Endothelial cell of umbilical vein (primary cell): ENCODE measurements around the gene DLG3. TPM values are rescaled to one million over a fixed set of nuclear protein-coding genes. Genes with fewer than 3 reads are reported as not detected.

Source experiments
- BruUV-seq: library from RNA; stranded (reverse); fragments of 400-500 nt; replicated peaks from 2 replicates; lab custom pipeline; 2021; lab: Mats Ljungman, UMichigan
- CTCF ChIA-PET: fragments of 300-600, 350-600 bp; sonication (Branson Sonifier 250); formaldehyde crosslinking; loops from one replicate; lab custom pipeline; 2021; ENCODE audit warnings: antibody characterized with exemption, inconsistent platforms; lab: Charles Lee
- POLR2A ChIA-PET: fragments of 300-600, 350-600 bp; sonication (Branson Sonifier 250); formaldehyde crosslinking; loops from one replicate; lab custom pipeline; 2021; ENCODE audit warnings: antibody characterized with exemption, inconsistent platforms; lab: Charles Lee
- DNase-seq: peaks from one replicate; pipeline ENCODE4 v3.0.0-alpha.2; 2011; ENCODE audit warnings: low read depth, low spot score
- FAIRE-seq: peaks from 2 replicates; lab custom pipeline; 2011; peaks lifted over from hg19 to GRCh38; lab: Jason Lieb, UNC
- H2AFZ ChIP-seq: 2 replicates; pipeline ENCODE4 v1.6.0; 2012; ENCODE audit warnings: low read depth, low read length, control low read depth, inconsistent platforms
- H3K27ac ChIP-seq: 2 replicates; pipeline ENCODE4 v1.5.1; 2011; ENCODE audit warnings: low read depth, mild to moderate bottlenecking, control low read depth, low read length, moderate library complexity; ENCODE audit not compliant: insufficient read depth
- H3K27me3 ChIP-seq, 2 experiments: 2 replicates each; pipeline versions ENCODE4 v1.6.0 to v1.6.1; 2011; ENCODE audit warnings: low read length in 2 of 2, mixed read lengths in 1 of 2; ENCODE audit not compliant: control insufficient read depth in 2 of 2, insufficient read depth in 2 of 2
- H3K36me3 ChIP-seq, 2 experiments: 2 replicates in 1 of 2; 3 replicates in 1 of 2; pipeline ENCODE4 v1.5.1; 2011; ENCODE audit warnings: low read length in 2 of 2, mild to moderate bottlenecking in 1 of 2, moderate library complexity in 1 of 2; ENCODE audit not compliant: control insufficient read depth in 2 of 2, insufficient read depth in 2 of 2; ENCODE audit errors: extremely low read depth in 1 of 2
- H3K4me1 ChIP-seq: 3 replicates; pipeline ENCODE4 v1.5.1; 2011; ENCODE audit warnings: mild to moderate bottlenecking, low read length; ENCODE audit not compliant: control insufficient read depth, insufficient read depth; ENCODE audit errors: extremely low read depth
- H3K4me2 ChIP-seq: 2 replicates; pipeline ENCODE4 v1.6.1; 2011; ENCODE audit warnings: low read length, control low read depth, mixed read lengths; ENCODE audit not compliant: insufficient read depth
- H3K4me3 ChIP-seq, 3 experiments: fragments of 200-600 bp in 1 of 3; sonication (generic), shearing (Covaris generic) in 1 of 3; replicated peaks in 1 of 3; 2 replicates each; pipeline ENCODE4 v1.5.1; 2011 to 2016; ENCODE audit warnings: control low read depth in 3 of 3, low read length in 3 of 3, mild to moderate bottlenecking in 2 of 3, inconsistent platforms in 1 of 3, low read depth in 1 of 3, moderate library complexity in 1 of 3; ENCODE audit not compliant: insufficient read depth in 1 of 3
- H3K79me2 ChIP-seq: 2 replicates; pipeline ENCODE4 v1.6.0; 2012; ENCODE audit warnings: low read length, inconsistent platforms; ENCODE audit not compliant: control insufficient read depth, insufficient read depth
- H3K9ac ChIP-seq: replicated peaks from 2 replicates; pipeline ENCODE3; 2011; ENCODE audit warnings: low read length, control low read depth; ENCODE audit not compliant: insufficient read depth; ENCODE audit errors: extremely low read depth
- H3K9me1 ChIP-seq: replicated peaks from 3 replicates; pipeline ENCODE4 v1.6.0; 2011; ENCODE audit warnings: mild to moderate bottlenecking, low read length; ENCODE audit not compliant: control insufficient read depth, insufficient read depth; ENCODE audit errors: extremely low read depth
- H3K9me3 ChIP-seq: replicated peaks from 2 replicates; pipeline ENCODE4 v1.5.1; 2012; ENCODE audit warnings: low read length, inconsistent platforms; ENCODE audit not compliant: control insufficient read depth, insufficient read depth
- H4K20me1 ChIP-seq: replicated peaks from 2 replicates; pipeline ENCODE3; 2011; ENCODE audit warnings: mild to moderate bottlenecking, low read length; ENCODE audit not compliant: control insufficient read depth, insufficient read depth; ENCODE audit errors: extremely low read depth
- EZH2 ChIP-seq: IDR thresholded peaks from 2 replicates; pipeline ENCODE4 v1.6.1; 2012; ENCODE audit warnings: borderline replicate concordance, low read depth, mild to moderate bottlenecking, moderate library complexity, low read length, inconsistent platforms; ENCODE audit not compliant: severe bottlenecking
- FOS ChIP-seq: IDR thresholded peaks from 2 replicates; pipeline ENCODE4 v1.6.1; 2011; ENCODE audit warnings: mild to moderate bottlenecking, low read length, moderate library complexity, borderline replicate concordance; ENCODE audit not compliant: insufficient read depth
- GATA2 ChIP-seq: IDR thresholded peaks from 2 replicates; pipeline ENCODE4 v1.7.0; 2011; ENCODE audit warnings: low read depth, mild to moderate bottlenecking, moderate library complexity, mixed read lengths, low read length; ENCODE audit not compliant: insufficient read length, insufficient read depth
- JUN ChIP-seq: IDR thresholded peaks from 2 replicates; pipeline ENCODE4 v1.6.1; 2011; ENCODE audit warnings: borderline replicate concordance, low read depth; ENCODE audit not compliant: insufficient read length, insufficient read depth
- MYC ChIP-seq: IDR thresholded peaks from one replicate; pipeline ENCODE4 v1.6.1; 2011; ENCODE audit warnings: mild to moderate bottlenecking, low read depth, low read length
- POLR2A ChIP-seq: IDR thresholded peaks from 2 replicates; pipeline ENCODE4 v1.6.1; 2012; ENCODE audit warnings: low read depth, mild to moderate bottlenecking, control low read depth, low read length
- POLR2AphosphoS5 ChIP-seq: IDR thresholded peaks from 2 replicates; pipeline ENCODE4 v1.6.1; 2012; ENCODE audit warnings: low read depth, mild to moderate bottlenecking, control low read depth, low read length, moderate library complexity; ENCODE audit not compliant: insufficient read depth
- dilution Hi-C: fragments of 300-500 bp; cut with MboI; formaldehyde crosslinking; loops from one replicate; pipeline ENCODE4 v1.15.0; 2019; ENCODE audit warnings: low sequenced_read_pairs; ENCODE audit not compliant: extremely low pct_ligation_motif_present
- intact Hi-C: fragments of 100-400 bp; cut with micrococcal nuclease; formaldehyde crosslinking; loops from one replicate; pipeline ENCODE4 v1.10.0; 2022
- polyA plus RNA-seq, 4 experiments: library from polyadenylated mRNA; depleted of rRNA in 3 of 4; stranded (reverse) in 3 of 4; unstranded in 1 of 4; fragments of >200 nt; gene quantifications; 2 replicates each; pipeline versions ENCODE4 v1.2.1 to v1.2.3, GENCODE V29; 2011 to 2012; ENCODE audit warnings: missing spikeins in 1 of 4
- total RNA-seq: library from RNA; stranded (reverse); gene quantifications from 2 replicates; pipeline ENCODE4 v1.2.3, GENCODE V29; 2021
- TF ChIP-seq, protein P1 (sequence below): IDR thresholded peaks from 2 replicates; pipeline ENCODE4 v1.6.1; 2011; ENCODE audit not compliant: insufficient read depth, insufficient read length
- TF ChIP-seq, protein P2 (sequence below), 2 donors: IDR thresholded peaks; 1 replicate in 1 of 2; 2 replicates in 1 of 2; pipeline ENCODE4 v1.5.1; 2011; ENCODE audit warnings: low read length in 2 of 2, mild to moderate bottlenecking in 2 of 2, moderate library complexity in 2 of 2, control low read depth in 1 of 2, inconsistent platforms in 1 of 2, low read depth in 1 of 2; ENCODE audit not compliant: insufficient read depth in 1 of 2; ENCODE audit errors: extremely low read depth in 1 of 2

Gene DLG3
- total and polyA plus RNA-seq, 2 donors (not counting 3 experiments of a cell fraction or from before 2014, with no cell fraction given), result 1.2 to 3.2 TPM

DNA sequence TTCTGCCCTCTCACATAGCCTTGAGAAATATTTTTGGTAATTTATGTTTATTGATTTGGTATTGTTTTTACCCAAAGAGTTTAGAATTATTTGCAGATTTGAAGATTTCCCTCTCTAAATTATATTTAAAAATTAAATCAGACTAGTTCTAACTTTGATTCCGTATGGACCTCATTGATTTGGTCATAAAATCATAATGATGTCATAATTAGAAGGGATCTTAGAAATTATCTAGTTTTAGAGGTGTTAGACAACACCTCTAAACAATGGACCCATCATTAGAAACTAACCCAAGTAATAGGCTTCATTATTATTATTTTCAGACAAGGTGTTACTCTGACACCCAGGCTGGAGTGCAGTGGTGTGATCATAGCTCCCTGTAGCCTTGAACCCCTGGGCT, 24.1 kb downstream of the DLG3 start:
- H3K27ac ChIP-seq, result no peak overlapping the region
- H3K27me3 ChIP-seq, result no peaks in the 10 kb centered on the region
- POLR2A ChIA-PET, result no interaction called here
- dilution Hi-C loops, result no loop called here
- intact Hi-C loops, result no loop called here
- no peaks in the 10 kb centered on the region for H3K9me1 ChIP-seq
- no peaks in the 10 kb centered on the region for H3K9me3 ChIP-seq
- no peaks in the 10 kb centered on the region for H3K4me1 ChIP-seq
- H2AFZ ChIP-seq, result no peak overlapping the region
- H3K36me3 ChIP-seq, result no peaks in the 10 kb centered on the region
- no peak overlapping the region for H3K4me2 ChIP-seq
- FAIRE-seq (no peak), DNase-seq (no peak)
- no TSS peak for BruUV-seq
- TF ChIP-seq MYC (no peak), FOS (no peak), POLR2A (no peak), GATA2 (no peak), EZH2 (no peak), JUN (no peak), POLR2AphosphoS5 (no peak)
- TF ChIP-seq, protein P1, sequence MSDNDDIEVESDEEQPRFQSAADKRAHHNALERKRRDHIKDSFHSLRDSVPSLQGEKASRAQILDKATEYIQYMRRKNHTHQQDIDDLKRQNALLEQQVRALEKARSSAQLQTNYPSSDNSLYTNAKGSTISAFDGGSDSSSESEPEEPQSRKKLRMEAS, result no peak
- TF ChIP-seq, protein P2, sequence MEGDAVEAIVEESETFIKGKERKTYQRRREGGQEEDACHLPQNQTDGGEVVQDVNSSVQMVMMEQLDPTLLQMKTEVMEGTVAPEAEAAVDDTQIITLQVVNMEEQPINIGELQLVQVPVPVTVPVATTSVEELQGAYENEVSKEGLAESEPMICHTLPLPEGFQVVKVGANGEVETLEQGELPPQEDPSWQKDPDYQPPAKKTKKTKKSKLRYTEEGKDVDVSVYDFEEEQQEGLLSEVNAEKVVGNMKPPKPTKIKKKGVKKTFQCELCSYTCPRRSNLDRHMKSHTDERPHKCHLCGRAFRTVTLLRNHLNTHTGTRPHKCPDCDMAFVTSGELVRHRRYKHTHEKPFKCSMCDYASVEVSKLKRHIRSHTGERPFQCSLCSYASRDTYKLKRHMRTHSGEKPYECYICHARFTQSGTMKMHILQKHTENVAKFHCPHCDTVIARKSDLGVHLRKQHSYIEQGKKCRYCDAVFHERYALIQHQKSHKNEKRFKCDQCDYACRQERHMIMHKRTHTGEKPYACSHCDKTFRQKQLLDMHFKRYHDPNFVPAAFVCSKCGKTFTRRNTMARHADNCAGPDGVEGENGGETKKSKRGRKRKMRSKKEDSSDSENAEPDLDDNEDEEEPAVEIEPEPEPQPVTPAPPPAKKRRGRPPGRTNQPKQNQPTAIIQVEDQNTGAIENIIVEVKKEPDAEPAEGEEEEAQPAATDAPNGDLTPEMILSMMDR (IDR thresholded peaks at IDR 0.05; ENCODE audit: extremely low read depth in 1 of 2, insufficient read depth in 1 of 2, low read depth in 1 of 2, low read length in 2 of 2), result no peak
- CTCF ChIA-PET, result no interaction called here
- no peak overlapping the region for H3K4me3 ChIP-seq
- H3K9ac ChIP-seq, result no peak overlapping the region
- no peaks in the 10 kb centered on the region for H3K79me2 ChIP-seq
- no peaks in the 10 kb centered on the region for H4K20me1 ChIP-seq
